ENCODE results near the gene SERPINB1.
"Not testable (repeated sequence)": the region's sequence is repeated elsewhere in the genome, so short reads cannot be mapped to it uniquely, and the experiment has no call there.

The SERPINB1 gene

GRCh38 chr6:2803731-2804429 is 37.8 kb downstream of the SERPINB1 start:
- Histone ChIP-seq H3K79me2 (ENCODE audit: control insufficient read depth, low read length) (no peaks in the 10 kb centered on the region), H3F3A (ENCODE audit: control insufficient read depth, insufficient read depth) (no peaks in the 10 kb centered on the region), H3K4me3 (ENCODE audit: low read length) (no peak overlapping the region), H3K4me1 (ENCODE audit: control insufficient read depth, low read length) (no peaks in the 10 kb centered on the region), H3K27me3 (ENCODE audit: control insufficient read depth, low read length) (no peaks in the 10 kb centered on the region), H3K27ac (ENCODE audit: low read depth, low read length) (no peak overlapping the region), H4K20me1 (ENCODE audit: control insufficient read depth, insufficient read depth, low read depth, low read length) (no peaks in the 10 kb centered on the region), H3K9me2 (replicated peaks; ENCODE audit: control insufficient read depth, low read length) (no peaks in the 10 kb centered on the region), H3K36me3 (ENCODE audit: control insufficient read depth, low read length) (no peaks in the 10 kb centered on the region), H3K9me3 (ENCODE audit: control insufficient read depth, insufficient read depth, low read length) (no peaks in the 10 kb centered on the region), H3K4me2 (ENCODE audit: low read length) (no peak overlapping the region)
- TF ChIP-seq, protein P1, sequence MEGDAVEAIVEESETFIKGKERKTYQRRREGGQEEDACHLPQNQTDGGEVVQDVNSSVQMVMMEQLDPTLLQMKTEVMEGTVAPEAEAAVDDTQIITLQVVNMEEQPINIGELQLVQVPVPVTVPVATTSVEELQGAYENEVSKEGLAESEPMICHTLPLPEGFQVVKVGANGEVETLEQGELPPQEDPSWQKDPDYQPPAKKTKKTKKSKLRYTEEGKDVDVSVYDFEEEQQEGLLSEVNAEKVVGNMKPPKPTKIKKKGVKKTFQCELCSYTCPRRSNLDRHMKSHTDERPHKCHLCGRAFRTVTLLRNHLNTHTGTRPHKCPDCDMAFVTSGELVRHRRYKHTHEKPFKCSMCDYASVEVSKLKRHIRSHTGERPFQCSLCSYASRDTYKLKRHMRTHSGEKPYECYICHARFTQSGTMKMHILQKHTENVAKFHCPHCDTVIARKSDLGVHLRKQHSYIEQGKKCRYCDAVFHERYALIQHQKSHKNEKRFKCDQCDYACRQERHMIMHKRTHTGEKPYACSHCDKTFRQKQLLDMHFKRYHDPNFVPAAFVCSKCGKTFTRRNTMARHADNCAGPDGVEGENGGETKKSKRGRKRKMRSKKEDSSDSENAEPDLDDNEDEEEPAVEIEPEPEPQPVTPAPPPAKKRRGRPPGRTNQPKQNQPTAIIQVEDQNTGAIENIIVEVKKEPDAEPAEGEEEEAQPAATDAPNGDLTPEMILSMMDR (IDR thresholded peaks at IDR 0.05; ENCODE audit: low read depth, low read length, poor library complexity, severe bottlenecking), result no peak
- no peak for TF ChIP-seq EZH2phosphoT487 (IDR thresholded peaks at IDR 0.05; ENCODE audit: borderline replicate concordance, low read length)

- Histone ChIP-seq H3K4me1 (ENCODE audit: control insufficient read depth, low read length) (peaks cover 5% of the 10 kb centered on the region), H3K9me2 (replicated peaks; ENCODE audit: control insufficient read depth, low read length) (no peaks in the 10 kb centered on the region), H3K9me3 (ENCODE audit: control insufficient read depth, insufficient read depth, low read length) (no peaks in the 10 kb centered on the region), H3K36me3 (ENCODE audit: control insufficient read depth, low read length) (no peaks in the 10 kb centered on the region), H3K79me2 (ENCODE audit: control insufficient read depth, low read length) (no peaks in the 10 kb centered on the region), H4K20me1 (ENCODE audit: control insufficient read depth, insufficient read depth, low read depth, low read length) (no peaks in the 10 kb centered on the region), H3F3A (ENCODE audit: control insufficient read depth, insufficient read depth) (no peaks in the 10 kb centered on the region), H3K27me3 (ENCODE audit: control insufficient read depth, low read length) (no peaks in the 10 kb centered on the region), H3K4me2 (ENCODE audit: low read length) (no peak overlapping the region), H3K27ac (ENCODE audit: low read depth, low read length) (no peak overlapping the region), H3K4me3 (ENCODE audit: low read length) (no peak overlapping the region)
- no peak for TF ChIP-seq EZH2phosphoT487 (IDR thresholded peaks at IDR 0.05; ENCODE audit: borderline replicate concordance, low read length)
- TF ChIP-seq, protein P1 (IDR thresholded peaks at IDR 0.05; ENCODE audit: low read depth, low read length, poor library complexity, severe bottlenecking), result no peak
These were observed 39.1 kb downstream of the SERPINB1 start for GRCh38 chr6:2802521-2803060.

DNA sequence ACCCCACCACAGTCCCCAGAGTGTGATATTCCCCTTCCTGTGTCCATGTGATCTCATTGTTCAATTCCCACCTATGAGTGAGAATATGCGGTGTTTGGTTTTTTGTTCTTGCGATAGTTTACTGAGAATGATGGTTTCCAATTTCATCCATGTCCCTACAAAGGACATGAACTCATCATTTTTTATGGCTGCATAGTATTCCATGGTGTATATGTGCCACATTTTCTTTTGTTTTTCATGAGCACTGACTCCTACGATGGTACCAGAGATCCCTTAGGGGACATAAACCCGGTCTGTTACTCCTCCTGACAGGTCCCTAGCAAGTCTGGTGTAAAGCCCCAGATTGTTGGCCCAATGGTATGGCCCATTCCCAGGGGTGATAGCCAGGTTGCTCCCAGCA is 40.0 kb downstream of the SERPINB1 start:
- not testable (repeated sequence) for H3K4me3 ChIP-seq (ENCODE audit: low read length); H3K36me3 ChIP-seq (ENCODE audit: control insufficient read depth, low read length); H3K27ac ChIP-seq (ENCODE audit: low read depth, low read length); H3F3A ChIP-seq (ENCODE audit: control insufficient read depth, insufficient read depth); H3K9me2 ChIP-seq (replicated peaks; ENCODE audit: control insufficient read depth, low read length); H3K9me3 ChIP-seq (ENCODE audit: control insufficient read depth, insufficient read depth, low read length); H3K79me2 ChIP-seq (ENCODE audit: control insufficient read depth, low read length); H3K4me2 ChIP-seq (ENCODE audit: low read length); H3K27me3 ChIP-seq (ENCODE audit: control insufficient read depth, low read length); H4K20me1 ChIP-seq (ENCODE audit: control insufficient read depth, insufficient read depth, low read depth, low read length)
- H3K4me1 ChIP-seq (ENCODE audit: control insufficient read depth, low read length), result peaks cover 14% of the 10 kb centered on the region

DNA sequence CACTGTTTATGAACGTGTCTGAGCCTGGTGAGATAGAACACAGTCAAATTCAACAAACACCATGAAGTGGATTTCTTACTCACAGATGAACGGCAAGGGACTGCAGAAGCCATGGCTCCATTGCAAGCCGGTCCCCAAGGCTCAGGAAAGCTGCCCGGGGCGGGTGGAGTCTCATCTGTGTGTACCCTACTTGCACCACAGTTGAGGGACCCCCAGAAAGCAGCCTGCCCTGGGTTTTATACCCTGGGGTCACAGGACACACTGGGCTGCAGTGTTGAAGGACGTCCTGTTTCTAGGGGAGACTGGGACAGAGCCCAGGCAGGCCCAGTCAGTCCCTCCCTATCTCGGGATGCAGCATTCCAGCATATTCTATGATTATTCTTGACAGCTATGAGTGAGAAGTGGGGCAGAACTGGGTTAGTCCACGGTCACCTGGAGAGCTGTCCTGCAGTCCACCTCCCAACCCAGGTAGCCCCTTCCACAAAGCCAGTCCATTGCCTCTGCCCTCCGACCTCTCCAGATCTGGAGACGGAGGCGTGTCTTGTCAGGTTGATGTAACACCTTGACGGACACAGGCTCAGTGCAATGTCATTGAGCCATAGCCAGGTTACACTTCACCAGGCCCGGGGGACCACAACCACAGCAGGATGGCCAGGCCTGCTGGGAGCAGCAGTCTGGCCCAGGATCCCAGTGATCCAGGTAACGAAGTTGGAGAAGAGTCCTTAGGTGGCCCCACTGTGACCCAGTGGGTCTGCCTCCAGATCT is 40.9 kb downstream of the SERPINB1 start:
- H4K20me1 ChIP-seq (ENCODE audit: control insufficient read depth, insufficient read depth, low read depth, low read length), result no peaks in the 10 kb centered on the region
- no peak overlapping the region for H3K4me3 ChIP-seq (ENCODE audit: low read length)
- peaks cover 15% of the 10 kb centered on the region for H3K4me1 ChIP-seq (ENCODE audit: control insufficient read depth, low read length)
- H3K9me3 ChIP-seq (ENCODE audit: control insufficient read depth, insufficient read depth, low read length), result no peaks in the 10 kb centered on the region
- H3K9me2 ChIP-seq (replicated peaks; ENCODE audit: control insufficient read depth, low read length), result no peaks in the 10 kb centered on the region
- H3K27me3 ChIP-seq (ENCODE audit: control insufficient read depth, low read length), result no peaks in the 10 kb centered on the region
- no peaks in the 10 kb centered on the region for H3K79me2 ChIP-seq (ENCODE audit: control insufficient read depth, low read length)
- TF ChIP-seq, protein P1 (IDR thresholded peaks at IDR 0.05; ENCODE audit: low read depth, low read length, poor library complexity, severe bottlenecking), result no peak
- TF ChIP-seq EZH2phosphoT487 (IDR thresholded peaks at IDR 0.05; ENCODE audit: borderline replicate concordance, low read length), result no peak
- no peaks in the 10 kb centered on the region for H3F3A ChIP-seq (ENCODE audit: control insufficient read depth, insufficient read depth)
- H3K4me2 ChIP-seq (ENCODE audit: low read length), result no peak overlapping the region
- H3K27ac ChIP-seq (ENCODE audit: low read depth, low read length), result no peak overlapping the region
- H3K36me3 ChIP-seq (ENCODE audit: control insufficient read depth, low read length), result no peaks in the 10 kb centered on the region

All from DOHH2 (cell line).